ENCODE measurements around the gene HPSE2. TPM values are rescaled to one million over a fixed set of nuclear protein-coding genes. Genes with fewer than 3 reads are reported as not detected.
"Not testable (repeated sequence)": the region's sequence is repeated elsewhere in the genome, so short reads cannot be mapped to it uniquely, and the experiment has no call there.

The HPSE2 gene
- total RNA-seq, 2 donors from 2014 or later: 2.4 to 4.7 TPM

DNA sequence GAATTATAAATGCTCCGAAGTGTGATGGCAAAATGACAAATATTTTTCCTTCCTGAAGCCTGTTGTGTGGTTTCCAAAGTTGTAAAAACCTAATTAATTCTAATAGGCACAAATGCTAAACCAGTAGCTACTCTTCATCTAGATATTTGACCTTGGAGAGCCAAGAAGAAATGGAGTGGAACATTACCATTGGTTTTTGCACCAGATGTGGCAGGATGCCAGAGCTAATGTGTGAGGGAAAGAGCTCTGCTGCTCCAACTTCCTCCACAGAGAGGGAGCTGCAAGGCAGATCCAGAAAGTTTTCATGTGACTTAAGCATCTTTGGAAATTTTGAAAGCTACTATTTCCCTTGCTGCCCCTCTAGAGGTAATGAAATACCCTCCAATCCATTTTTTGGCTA is 723.8 kb downstream of the HPSE2 start:
- WGBS: 16% methylated on average over 1 of the region's 1 CpG
- intact Hi-C loops (cut with DNase I): no loop called here
- H3K27ac ChIP-seq: no peak overlapping the region
- no peak overlapping the region for H3K4me3 ChIP-seq
- no peaks in the 10 kb centered on the region for H3K36me3 ChIP-seq
- no peak for DNase-seq (ENCODE audit: low spot score)
- no peaks in the 10 kb centered on the region for H3K27me3 ChIP-seq (replicated peaks; ENCODE audit: insufficient read depth)
- TF ChIP-seq POLR2AphosphoS5 (IDR thresholded peaks at IDR 0.05) (no peak), POLR2A (IDR thresholded peaks at IDR 0.05) (no peak), CTCF (IDR thresholded peaks at IDR 0.05) (no peak)
- H3K4me1 ChIP-seq (replicated peaks): peaks cover 11% of the 10 kb centered on the region
- H3K9me3 ChIP-seq: no peaks in the 10 kb centered on the region

GRCh38 chr10:98510412-98510995 is 725.1 kb downstream of the HPSE2 start:
- Histone ChIP-seq H3K27ac (no peak overlapping the region), H3K4me3 (no peak overlapping the region), H3K36me3 (no peaks in the 10 kb centered on the region), H3K4me1 (replicated peaks) (no peaks in the 10 kb centered on the region), H3K27me3 (replicated peaks; ENCODE audit: insufficient read depth) (no peaks in the 10 kb centered on the region), H3K9me3 (no peaks in the 10 kb centered on the region)
- DNase-seq (ENCODE audit: low spot score): no peak
- TF ChIP-seq CTCF (IDR thresholded peaks at IDR 0.05) (no peak), POLR2AphosphoS5 (IDR thresholded peaks at IDR 0.05) (no peak), POLR2A (IDR thresholded peaks at IDR 0.05) (no peak)
- intact Hi-C loops (cut with DNase I): no loop called here
- 98% methylated on average over 4 of the region's 4 CpGs for WGBS

DNA sequence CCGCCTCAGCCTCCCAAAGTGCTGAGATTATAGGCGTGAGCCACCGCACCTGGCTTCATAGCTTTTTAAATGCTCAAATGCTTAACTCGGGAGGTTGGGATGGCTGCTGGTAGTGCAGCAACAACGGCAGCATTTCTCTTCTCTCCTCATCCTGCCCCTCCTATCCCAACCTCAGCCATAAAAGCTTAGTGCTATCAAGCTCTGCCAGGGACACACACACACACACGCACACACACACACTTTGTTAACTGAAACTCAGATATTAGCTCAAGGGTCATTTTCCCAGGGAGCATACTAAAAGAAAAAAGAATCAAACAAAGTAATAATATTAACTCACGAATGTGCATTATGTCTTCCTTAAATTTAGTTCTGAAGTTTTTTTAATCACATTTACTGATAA is 725.9 kb downstream of the HPSE2 start:
- no peak overlapping the region for H3K27ac ChIP-seq
- 68% methylated on average over 7 of the region's 7 CpGs for WGBS
- no peaks in the 10 kb centered on the region for H3K9me3 ChIP-seq
- H3K36me3 ChIP-seq: no peaks in the 10 kb centered on the region
- H3K4me1 ChIP-seq (replicated peaks): no peaks in the 10 kb centered on the region
- no peak overlapping the region for H3K4me3 ChIP-seq
- no peak for DNase-seq (ENCODE audit: low spot score)
- TF ChIP-seq CTCF (IDR thresholded peaks at IDR 0.05) (no peak), POLR2AphosphoS5 (IDR thresholded peaks at IDR 0.05) (no peak), POLR2A (IDR thresholded peaks at IDR 0.05) (no peak)
- H3K27me3 ChIP-seq (replicated peaks; ENCODE audit: insufficient read depth): no peaks in the 10 kb centered on the region
- intact Hi-C loops (cut with DNase I): no loop called here

GRCh38 chr10:98502535-98502934 is 733.1 kb downstream of the HPSE2 start:
- DNase-seq (ENCODE audit: low spot score): not testable (repeated sequence)

GRCh38 chr10:98492763-98493162 is 742.9 kb downstream of the HPSE2 start:
- DNase-seq (ENCODE audit: low spot score): no peak
- no peaks in the 10 kb centered on the region for H3K36me3 ChIP-seq
- no peak overlapping the region for H3K27ac ChIP-seq
- TF ChIP-seq POLR2A (IDR thresholded peaks at IDR 0.05) (no peak), CTCF (IDR thresholded peaks at IDR 0.05) (no peak), POLR2AphosphoS5 (IDR thresholded peaks at IDR 0.05) (no peak)
- WGBS: 63% methylated on average over 1 of the region's 1 CpG
- H3K4me3 ChIP-seq: no peak overlapping the region
- H3K4me1 ChIP-seq (replicated peaks): no peaks in the 10 kb centered on the region
- intact Hi-C loops (cut with DNase I): no loop called here
- no peaks in the 10 kb centered on the region for H3K27me3 ChIP-seq (replicated peaks; ENCODE audit: insufficient read depth)
- H3K9me3 ChIP-seq: no peaks in the 10 kb centered on the region

More at GRCh38 chr10:98502535-98502934, 733.1 kb downstream of the HPSE2 start:
- H3K4me1 ChIP-seq (replicated peaks); H3K9me3 ChIP-seq; H3K4me3 ChIP-seq; H3K27ac ChIP-seq; H3K27me3 ChIP-seq (replicated peaks; ENCODE audit: insufficient read depth); intact Hi-C loops (cut with DNase I); H3K36me3 ChIP-seq: not testable (repeated sequence)
- WGBS: 49% methylated on average over 2 of the region's 2 CpGs
